ENCODE data around the gene DGKD. TPM values are rescaled to one million over a fixed set of nuclear protein-coding genes. Genes with fewer than 3 reads are reported as not detected.
A peak's percentile ranks its signal among the peaks of the same experiment; 100 is the strongest.
"Not testable (repeated sequence)": the region's sequence is repeated elsewhere in the genome, so short reads cannot be mapped to it uniquely, and the experiment has no call there.

DGKD gene
- polyA plus RNA-seq, 3 donors = 30.3 to 31.1 (median 30.4) TPM

DNA sequence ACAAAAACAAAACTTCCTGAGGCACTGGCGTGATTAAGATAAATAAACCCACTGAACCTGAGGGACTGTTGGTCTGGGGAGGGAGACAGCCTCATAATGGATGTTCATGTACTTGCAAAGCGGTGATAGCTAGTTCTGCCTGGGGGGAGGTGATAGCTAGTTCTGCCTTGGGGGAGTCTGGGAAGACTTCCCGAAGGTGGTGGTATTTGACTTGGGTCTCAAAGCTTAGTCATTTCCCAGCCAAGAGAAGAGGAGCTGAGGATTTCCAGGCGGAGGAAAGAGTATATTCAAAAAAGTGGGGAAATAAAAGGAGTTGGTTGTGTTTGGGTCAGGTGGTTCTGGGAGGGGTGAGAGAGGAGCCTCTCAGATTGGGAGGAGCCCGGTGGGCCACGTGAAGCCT lies 24.7 kb downstream of the DGKD start:
- no peak for DNase-seq (ENCODE audit: extremely low read depth in 1 of 11, low read depth in 9 of 11, low spot score in 4 of 11)

DNA sequence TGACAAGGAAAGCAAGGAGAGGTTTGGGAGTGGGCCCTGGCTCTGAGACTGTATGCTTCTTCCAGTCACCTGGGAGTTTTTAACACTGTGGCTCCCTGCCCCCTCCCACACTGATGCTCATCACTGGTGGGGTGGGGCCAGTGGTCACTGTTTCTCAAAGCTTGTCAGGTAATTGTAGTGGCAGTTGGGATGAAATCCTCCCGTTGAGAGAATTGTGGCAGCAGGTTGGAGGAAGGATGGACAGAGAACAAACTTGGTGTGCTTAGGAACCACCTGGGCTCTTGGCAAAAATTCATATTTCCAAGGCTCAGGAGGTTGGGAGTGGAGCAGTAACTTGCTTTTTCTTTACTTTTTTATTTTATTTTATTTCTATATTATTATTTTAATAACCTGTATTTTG lies 25.1 kb downstream of the DGKD start:
- no peak for DNase-seq (ENCODE audit: extremely low read depth in 1 of 11, low read depth in 9 of 11, low spot score in 4 of 11)

DNA sequence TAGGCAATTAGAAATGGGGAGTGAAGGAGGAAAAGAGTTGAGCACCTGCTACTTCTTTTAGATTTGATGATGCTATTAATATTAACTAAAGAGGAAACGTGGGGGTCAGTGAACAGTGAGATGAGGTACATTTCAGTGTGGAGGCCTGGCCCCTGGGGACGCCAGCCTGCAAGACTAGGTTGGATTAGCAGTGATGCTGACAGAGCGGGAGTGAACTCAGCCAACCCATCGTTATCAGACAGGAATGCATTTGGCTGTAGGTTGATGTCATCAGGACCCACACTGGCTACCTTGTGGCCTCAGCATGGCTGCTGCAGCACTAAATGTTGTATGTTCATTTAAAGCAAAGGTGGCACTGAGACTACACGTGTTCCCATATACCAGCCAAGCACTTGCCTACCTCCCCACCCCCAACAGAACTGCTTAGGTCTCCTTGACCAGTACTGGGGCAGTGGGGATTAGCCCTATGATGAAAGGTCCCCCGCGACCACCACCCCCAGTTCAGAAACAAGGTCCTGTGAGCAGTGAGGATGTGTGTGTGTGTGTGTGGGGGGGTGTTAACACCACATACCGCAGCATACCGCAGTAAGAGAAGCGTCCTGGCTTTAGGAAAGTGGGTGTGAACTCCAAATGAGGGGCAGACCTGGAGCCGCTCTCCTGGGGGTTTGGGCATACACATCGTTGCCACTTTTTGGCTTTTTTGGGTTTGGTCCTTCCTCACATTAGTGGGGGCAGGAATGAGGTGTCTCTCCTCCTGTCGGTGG lies 26.0 kb downstream of the DGKD start:
- DNase-seq (ENCODE audit: extremely low read depth in 1 of 11, low read depth in 9 of 11, low spot score in 4 of 11) = no peak

DNA sequence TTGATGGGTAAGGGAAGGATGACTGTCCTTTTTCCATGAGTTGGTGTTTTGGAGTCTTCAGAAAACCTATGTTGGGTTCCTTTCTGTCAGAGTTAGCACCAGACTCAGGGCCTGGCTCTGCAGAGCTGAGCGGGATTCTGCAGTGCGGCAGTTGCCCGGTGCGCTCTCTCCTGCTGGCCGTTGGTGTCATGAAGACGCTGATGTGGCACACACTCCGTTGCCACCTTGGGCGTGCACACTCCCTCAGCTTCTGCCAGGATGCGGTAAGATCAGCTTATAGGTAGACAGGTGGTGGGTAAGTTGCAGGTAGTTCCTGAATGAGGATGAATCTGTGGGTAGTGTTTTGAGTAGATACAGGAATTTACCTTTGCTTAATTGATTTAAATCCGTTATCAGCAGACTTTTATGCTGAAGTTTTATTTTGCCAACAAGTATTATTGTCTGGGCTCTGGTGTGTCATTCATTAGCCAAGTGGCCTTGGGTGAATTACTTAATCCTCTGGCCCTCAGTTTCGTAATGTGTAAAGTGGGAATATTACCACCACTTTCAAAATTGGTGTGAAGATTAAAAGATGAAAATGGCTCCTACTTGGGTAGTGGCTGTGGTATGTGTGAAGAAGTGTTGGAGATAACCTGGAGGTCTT lies 26.8 kb downstream of the DGKD start:
- DNase-seq (ENCODE audit: extremely low read depth in 1 of 11, low read depth in 9 of 11, low spot score in 4 of 11) = no peak

DNA sequence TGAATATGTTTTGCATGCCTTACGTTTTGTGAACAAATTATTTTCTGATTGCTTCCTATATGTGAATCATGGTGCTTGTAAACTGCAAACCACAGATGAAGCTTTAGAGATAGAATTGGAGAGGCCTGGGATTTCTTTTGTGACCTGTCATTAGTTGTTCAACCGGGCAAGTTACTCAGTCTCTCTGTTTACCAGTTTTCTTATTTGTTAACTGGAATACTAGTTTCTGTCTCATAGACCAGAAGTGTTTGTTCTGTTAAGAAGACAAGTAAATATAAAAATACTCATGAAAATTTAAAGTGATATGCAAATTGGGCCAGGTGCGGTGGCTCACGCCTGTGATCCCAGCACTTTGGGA lies 27.3 kb downstream of the DGKD start:
- no peak for DNase-seq (ENCODE audit: extremely low read depth in 1 of 11, low read depth in 9 of 11, low spot score in 4 of 11)

DNA sequence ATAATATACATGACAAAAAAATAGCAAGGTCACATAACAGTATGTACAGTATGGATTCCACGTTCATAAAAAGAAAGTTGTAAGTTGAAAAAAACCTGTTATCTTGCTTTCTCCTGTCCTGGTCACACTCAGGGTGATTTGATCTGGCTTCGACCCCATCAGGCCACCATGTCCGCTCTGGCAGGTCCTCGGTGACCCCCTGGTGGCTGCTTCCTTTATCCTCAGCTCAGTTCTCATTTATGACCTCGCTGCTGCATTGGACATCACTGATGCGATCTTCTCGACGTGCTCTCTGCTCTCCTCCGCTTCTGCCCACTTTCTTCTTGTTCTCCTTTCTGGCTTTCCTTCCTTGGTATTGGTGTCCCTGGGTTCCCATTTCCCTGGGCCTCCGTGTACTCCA lies 29.7 kb downstream of the DGKD start:
- no peak for DNase-seq (ENCODE audit: extremely low read depth in 1 of 11, low read depth in 9 of 11, low spot score in 4 of 11)

DNA sequence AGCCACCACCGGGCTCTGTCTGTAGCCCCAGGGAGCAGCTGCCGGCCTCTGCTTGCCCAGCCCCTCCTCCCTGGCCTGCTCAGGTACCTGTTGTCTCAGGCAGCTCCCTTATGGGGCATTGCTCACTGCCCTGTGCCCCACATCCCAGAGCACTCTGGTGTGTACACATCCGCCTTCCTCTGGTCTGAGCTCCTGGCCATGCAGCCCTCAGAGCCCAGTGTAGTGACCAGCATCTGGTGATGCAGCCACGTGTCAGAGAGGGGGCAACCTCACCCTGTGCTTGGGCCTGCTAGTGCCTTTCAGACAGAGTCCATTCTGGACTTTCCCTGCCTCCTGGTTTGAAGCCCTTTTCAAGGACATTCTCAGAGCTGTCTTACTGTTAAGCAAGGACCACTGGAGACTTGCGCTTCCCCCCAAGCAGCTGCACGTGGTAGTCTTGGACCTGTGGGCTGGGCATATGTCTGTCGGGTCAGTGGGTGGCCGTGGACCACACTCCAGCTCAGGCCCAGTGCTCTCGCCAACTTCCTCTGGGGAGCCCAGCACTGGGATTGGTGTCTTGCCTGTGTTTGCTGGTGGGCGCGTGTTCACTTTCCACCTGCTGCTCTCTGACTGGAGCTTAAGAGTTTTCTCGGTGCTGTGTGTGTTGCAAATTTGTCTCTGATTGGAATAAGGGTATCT lies 30.7 kb downstream of the DGKD start:
- DNase-seq (ENCODE audit: extremely low read depth in 1 of 11, low read depth in 9 of 11, low spot score in 4 of 11) = no peak

DNA sequence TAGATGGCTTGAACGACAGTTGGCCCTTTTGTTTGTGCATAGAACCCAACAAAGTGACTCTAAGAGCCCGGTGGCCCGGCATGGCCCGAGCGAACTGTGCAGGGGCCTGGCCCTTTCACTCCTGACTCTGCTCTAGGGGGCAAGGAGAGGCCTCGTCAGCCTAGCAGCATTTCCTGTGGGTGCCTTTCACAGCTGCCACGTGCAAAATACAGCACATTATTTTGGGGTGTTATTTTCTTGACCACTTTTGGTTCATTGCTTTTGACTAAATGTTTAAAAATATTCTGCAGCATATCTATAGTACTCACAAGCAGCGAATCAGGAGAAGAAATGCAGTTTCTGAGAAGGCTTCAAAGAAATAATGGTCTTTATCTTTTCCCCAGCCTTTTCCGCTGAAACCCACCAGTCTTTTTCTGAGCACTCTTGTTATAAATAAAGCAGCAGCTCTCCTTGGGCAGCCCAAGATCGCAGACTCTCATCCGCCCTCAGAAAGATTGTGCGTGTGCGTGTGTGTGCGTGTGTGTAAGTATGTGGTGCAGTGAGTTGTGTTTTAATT lies 31.3 kb downstream of the DGKD start:
- DNase-seq (ENCODE audit: extremely low read depth in 1 of 11, low read depth in 9 of 11, low spot score in 4 of 11) = peak in 2 of 11 donors; percentile 18 to 20

DNA sequence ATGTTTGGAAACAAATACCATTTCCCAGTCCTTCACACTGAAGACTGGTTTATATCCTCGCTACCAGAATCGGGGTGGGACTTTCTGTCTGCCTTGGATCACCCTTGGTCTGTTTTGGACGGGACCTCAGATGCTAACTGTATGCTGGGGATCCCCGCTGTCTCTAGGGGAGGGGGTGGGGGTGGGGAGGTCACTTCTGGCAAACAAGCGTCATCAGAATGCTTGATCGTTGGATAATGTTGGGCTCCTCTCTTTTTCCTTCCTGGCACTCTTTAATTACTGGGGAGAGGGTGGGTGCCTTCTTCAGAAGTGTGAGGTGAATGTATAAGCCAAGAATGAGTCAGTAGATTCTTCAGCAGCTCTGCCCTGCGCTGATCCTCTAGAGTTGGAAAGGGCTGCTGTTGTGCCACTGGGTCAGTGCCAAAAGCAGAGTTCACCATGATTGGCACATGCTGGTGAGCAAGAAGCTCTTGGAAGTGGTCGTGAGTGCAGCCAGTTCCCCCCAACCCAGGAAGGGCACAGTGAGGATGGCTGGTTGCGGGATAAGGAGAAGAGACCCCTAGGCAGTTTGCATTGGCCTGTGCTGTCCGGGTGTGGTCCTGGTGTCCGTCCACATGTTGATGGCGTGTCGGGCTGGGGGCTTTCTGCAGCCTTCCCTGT lies 32.2 kb downstream of the DGKD start:
- DNase-seq (ENCODE audit: extremely low read depth in 1 of 11, low read depth in 9 of 11, low spot score in 4 of 11) = no peak

DNA sequence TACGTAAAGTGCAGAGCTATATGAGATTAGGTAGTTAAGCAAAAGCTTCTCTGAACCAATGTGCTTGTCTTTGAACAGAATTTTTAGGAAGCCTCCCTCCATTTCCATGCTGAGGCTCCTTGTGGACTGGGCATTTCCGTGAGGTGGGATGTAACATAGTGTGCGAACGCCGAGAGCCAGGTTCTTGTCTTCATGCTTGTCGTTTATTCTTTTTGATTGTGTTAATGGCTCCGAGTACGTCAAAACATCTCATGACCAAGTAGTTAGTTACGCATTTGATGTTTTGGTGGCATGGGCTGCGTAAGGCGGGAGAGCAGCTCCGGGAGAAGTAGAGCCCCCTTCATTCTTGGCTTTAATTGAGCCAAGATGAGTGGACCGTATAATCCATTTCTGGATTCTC lies 32.9 kb downstream of the DGKD start:
- DNase-seq (ENCODE audit: extremely low read depth in 1 of 11, low read depth in 9 of 11, low spot score in 4 of 11) = no peak

DNA sequence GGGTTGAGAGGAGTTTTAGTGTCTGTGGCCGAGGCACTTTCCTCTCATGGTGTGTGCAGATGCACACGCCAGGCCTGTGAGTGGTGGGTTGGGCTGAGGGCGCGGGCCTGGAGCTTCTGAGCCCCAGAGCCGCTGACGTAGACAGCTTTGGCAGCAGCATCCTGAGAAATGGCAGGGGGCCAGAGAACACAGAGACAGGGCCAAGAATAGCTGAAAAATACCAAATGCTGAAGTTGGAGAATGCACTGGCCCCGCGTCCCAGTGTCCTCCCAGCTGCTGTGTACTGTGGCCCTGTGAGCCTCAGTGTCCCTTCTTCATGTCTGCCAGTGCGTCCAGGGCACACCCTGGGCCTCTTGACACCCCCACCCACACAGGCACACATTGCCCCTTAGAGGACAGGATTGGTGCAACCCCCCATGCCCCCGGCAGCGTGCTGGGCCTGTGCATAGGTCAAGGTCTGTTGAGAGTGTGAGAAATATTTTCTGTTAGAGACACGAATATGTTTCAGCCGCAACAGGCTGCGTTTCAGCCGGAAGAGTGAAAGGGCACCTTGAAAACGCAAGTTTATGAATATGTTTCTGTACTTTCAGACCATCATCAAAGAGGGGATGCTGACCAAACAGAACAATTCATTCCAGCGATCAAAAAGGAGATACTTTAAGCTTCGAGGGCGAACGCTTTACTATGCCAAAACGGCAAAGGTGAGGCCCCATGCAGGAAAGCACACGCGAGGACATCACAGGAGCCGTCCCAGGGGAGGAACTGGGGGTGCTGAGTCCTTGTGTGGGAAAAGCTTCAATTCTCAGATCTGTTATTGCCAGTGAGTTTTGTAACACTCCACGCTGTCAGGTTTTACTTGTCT lies 33.6 kb downstream of the DGKD start:
- DNase-seq (ENCODE audit: extremely low read depth in 1 of 11, low read depth in 9 of 11, low spot score in 4 of 11) = peak; percentile 68 to 85 (median 75)

DNA sequence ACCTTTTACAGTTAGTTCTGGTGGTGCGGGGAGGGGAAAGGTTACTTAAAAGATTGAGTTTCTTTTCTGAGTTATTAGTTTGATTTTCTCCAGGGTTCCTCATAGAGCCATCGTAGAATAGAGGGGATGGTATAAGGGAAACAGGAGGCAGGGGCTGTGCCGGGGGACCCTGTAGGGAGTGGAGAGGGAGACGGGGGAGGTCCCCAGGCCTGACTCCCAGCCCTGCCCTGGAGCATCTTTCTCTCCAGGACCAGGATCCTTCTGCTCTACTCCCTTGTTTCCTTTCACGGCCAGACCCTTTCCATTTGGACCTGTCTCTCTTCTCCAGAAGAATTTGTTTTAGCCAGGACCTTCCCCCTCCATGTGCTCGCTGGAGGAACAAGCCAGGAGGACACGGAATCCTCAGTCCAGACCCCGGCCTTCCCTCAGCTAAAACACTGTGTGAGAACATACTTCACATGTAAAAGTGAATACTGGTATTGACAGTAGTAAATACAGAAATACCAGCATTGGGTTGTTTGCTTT lies 35.4 kb downstream of the DGKD start:
- DNase-seq (ENCODE audit: extremely low read depth in 1 of 11, low read depth in 9 of 11, low spot score in 4 of 11) = no peak

DNA sequence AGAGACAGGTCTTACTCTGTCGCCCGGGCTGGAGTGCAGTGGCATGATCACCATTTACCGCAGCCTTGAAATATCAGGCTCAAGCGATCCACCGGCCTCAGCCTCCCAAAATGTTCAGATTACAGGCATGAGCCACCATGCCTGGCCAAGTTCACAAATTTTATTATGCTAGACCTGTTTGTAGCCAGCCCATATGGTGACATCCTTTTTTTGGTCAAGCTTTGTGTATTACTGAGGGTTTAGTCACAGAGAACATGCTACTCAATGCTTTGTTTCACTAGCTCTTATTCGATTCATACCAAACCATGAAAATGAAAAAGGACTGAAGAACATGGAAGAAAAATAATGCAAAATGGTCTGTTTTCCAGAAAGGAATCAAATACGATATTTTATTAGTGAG lies 41.4 kb downstream of the DGKD start:
- DNase-seq (ENCODE audit: extremely low read depth in 1 of 11, low read depth in 9 of 11, low spot score in 4 of 11) = no peak

DNA sequence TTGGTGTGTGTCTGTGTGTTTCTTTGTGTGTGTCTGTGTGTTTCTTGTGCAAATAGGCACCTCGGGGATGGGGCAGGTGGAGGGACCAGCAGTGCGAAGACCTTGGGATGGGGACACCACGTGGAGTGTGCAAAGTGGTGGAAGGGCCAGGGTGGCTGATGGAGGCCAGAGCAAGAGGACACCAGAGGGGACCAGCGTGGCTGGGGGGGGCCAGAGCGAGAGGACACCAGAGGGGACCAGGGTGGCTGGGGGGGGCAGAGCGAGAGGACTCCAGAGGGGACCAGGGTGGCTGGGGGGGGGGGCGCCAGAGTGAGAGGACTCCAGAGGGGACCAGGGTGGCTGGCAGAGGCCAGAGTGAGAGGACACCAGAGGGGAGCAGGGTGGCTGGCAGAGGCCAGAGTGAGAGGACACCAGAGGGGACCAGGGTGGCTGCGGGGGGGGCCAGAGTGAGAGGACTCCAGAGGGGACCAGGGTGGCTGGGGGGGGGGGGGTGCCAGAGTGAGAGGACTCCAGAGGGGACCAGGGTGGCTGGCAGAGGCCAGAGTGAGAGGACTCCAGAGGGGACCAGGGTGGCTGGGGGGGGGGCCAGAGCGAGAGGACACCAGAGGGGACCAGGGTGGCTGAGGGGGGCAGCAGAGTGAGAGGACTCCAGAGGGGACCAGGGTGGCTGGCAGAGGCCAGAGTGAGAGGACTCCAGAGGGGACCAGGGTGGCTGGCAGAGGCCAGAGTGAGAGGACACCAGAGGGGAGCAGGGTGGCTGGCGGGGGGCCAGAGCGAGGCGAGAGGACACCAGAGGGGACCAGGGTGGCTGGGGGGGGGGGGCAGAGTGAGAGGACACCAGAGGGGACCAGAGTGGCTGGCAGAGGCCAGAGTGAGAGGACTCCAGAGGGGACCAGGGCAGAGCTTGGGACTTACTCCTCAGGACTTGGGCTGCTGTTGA lies 42.7 kb downstream of the DGKD start:
- DNase-seq (ENCODE audit: extremely low read depth in 1 of 11, low read depth in 9 of 11, low spot score in 4 of 11) = not testable (repeated sequence)

DNA sequence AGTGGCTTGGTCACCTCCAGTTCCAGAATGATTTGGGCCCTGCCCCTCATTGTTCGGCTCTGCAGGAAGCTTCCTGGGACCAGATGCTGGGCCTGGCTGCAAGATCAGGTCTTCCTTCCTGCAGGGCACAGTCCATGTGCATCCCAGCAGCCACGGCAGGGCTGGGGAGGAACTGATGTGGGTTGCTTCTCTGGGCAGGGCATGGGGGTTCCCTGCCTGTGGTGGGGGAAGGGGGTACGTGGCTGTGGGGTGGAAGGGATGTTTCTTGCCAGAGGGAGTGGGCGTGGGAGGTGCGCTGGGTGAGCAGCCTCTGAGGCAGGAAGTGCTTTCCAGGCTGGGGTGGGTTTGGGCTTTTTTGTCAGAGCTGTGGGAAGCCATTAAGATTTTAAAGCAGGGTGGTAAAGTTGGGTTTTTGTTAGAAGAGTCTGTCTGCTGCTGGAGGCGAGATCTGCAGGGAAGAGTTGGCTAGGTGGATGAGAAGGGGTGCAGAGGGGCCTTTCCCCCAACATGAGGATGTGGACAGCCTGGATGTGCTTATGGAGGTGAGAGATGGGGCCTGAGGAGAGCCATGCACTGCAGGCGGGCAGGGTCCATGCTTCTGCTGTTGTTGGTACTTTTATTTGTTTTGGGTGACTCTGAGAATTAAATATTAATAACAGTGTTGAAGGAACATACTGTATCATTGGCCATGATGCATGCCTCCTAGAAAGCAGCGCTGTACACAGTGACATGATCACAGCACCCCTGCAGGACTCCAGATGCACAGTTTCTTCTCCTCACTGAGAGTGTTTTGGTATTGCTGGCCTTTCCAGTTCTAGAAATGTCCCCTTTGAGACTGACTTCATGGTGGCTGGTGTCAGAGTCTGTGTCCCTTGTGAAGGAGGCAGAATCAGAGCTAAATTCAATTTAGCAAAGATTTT lies 45.3 kb downstream of the DGKD start:
- no peak for DNase-seq (ENCODE audit: extremely low read depth in 1 of 11, low read depth in 9 of 11, low spot score in 4 of 11)

DNA sequence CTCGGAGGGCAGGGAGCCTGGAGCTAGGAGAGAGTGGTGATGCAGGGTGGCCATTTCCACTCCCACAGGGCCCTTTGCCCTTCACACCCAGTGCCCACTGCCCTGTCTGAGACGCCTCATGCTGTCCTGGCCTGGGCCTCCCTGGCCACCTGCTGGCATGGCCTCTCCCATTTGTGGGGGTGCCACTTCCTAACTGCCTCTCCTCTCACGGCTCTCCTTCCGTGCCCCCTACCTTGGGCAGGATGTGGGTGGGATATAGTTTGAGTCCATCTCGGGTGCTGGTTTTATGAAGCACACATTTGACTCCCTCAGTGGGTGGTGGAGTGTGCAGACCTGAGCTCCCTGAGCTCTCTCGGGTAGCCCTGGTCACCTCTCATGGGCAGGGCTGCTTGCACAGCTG lies 46.0 kb downstream of the DGKD start:
- no peak for DNase-seq (ENCODE audit: extremely low read depth in 1 of 11, low read depth in 9 of 11, low spot score in 4 of 11)

Measured in renal cortex interstitium (tissue), 11 donors.